Measurements from ENCODE around the gene SGSM1. TPM values are rescaled to one million over a fixed set of nuclear protein-coding genes. Genes with fewer than 3 reads are reported as not detected.

SGSM1 gene
- total and polyA plus RNA-seq, 2 of the 4 experiments (the other 2 are of a cell fraction), result not detected

- no peak overlapping the region for H2BK20ac ChIP-seq (ENCODE audit: low read depth, low read length)
- intact Hi-C loops (cut with micrococcal nuclease), result no loop called here
- H2AK9ac ChIP-seq (replicated peaks; ENCODE audit: low read depth, low read length, poor library complexity), result no peak overlapping the region
- no peak overlapping the region for H3K9ac ChIP-seq (ENCODE audit: low read depth, low read length)
- H3K4ac ChIP-seq (ENCODE audit: low read depth, low read length), result no peak overlapping the region
- H3K4me2 ChIP-seq (ENCODE audit: low read depth, low read length), result no peak overlapping the region
- H3K9me3 ChIP-seq (ENCODE audit: control insufficient read depth, insufficient read depth, low read length), result no peaks in the 10 kb centered on the region
- no peak overlapping the region for H3K23ac ChIP-seq (ENCODE audit: low read depth, low read length)
- TF ChIP-seq BHLHE40 (IDR thresholded peaks at IDR 0.05; ENCODE audit: low read depth, low read length) (no peak), CTCF (conservative IDR thresholded peaks at IDR 0.05; ENCODE audit: low read depth, low read length) (no peak), NFE2L2 (IDR thresholded peaks at IDR 0.05; ENCODE audit: low read depth, low read length) (no peak), ELK1 (IDR thresholded peaks at IDR 0.05; ENCODE audit: borderline replicate concordance, low read depth, low read length) (no peak), FOS (IDR thresholded peaks at IDR 0.05; ENCODE audit: low read depth, low read length) (no peak), MXI1 (IDR thresholded peaks at IDR 0.05; ENCODE audit: borderline replicate concordance, low read depth, low read length) (no peak), USF2 (IDR thresholded peaks at IDR 0.05; ENCODE audit: low read depth, low read length) (no peak), RFX5 (IDR thresholded peaks at IDR 0.05; ENCODE audit: low read depth, low read length) (no peak), CHD1 (IDR thresholded peaks at IDR 0.05; ENCODE audit: low read depth, low read length) (no peak), MAZ (IDR thresholded peaks at IDR 0.05; ENCODE audit: borderline replicate concordance, low read depth, low read length) (no peak), CEBPB (IDR thresholded peaks at IDR 0.05; ENCODE audit: low read depth, low read length) (no peak), MAFK (IDR thresholded peaks at IDR 0.05; ENCODE audit: low read depth, low read length) (no peak), RCOR1 (IDR thresholded peaks at IDR 0.05; ENCODE audit: insufficient replicate concordance, low read length) (no peak), SMC3 (IDR thresholded peaks at IDR 0.05; ENCODE audit: low read depth, low read length) (no peak), RAD21 (IDR thresholded peaks at IDR 0.05; ENCODE audit: low read length) (no peak), POLR2A (IDR thresholded peaks at IDR 0.05; ENCODE audit: low read depth, low read length) (no peak)
- H2BK5ac ChIP-seq (ENCODE audit: low read depth, low read length, poor library complexity, severe bottlenecking), result no peak overlapping the region
- H3K27ac ChIP-seq (ENCODE audit: insufficient read depth, low read length), result no peak overlapping the region
- no peak overlapping the region for H2BK120ac ChIP-seq (ENCODE audit: low read depth, low read length)
- H2AFZ ChIP-seq (replicated peaks; ENCODE audit: low read length, poor library complexity), result no peak overlapping the region
- H4K8ac ChIP-seq (ENCODE audit: low read depth in 2 of 2, low read length in 2 of 2), result no peak overlapping the region
- no peak overlapping the region for H2AK5ac ChIP-seq (ENCODE audit: low read depth, low read length)
- H3K36me3 ChIP-seq (ENCODE audit: control insufficient read depth, insufficient read depth, low read length), result no peaks in the 10 kb centered on the region
- DNase-seq (no peak), ATAC-seq (ENCODE audit: low read depth) (no peak)
- in situ Hi-C loops (cut with MboI; ENCODE audit: low sequenced_read_pairs), result no loop called here
- no peak overlapping the region for H2BK15ac ChIP-seq (ENCODE audit: low read depth, low read length)
- H3K9me1 ChIP-seq (ENCODE audit: insufficient read depth, low read length), result no peaks in the 10 kb centered on the region
- no peak overlapping the region for H3K56ac ChIP-seq (ENCODE audit: extremely low read depth, insufficient read depth, low read length)
- H4K20me1 ChIP-seq (ENCODE audit: insufficient read depth, low read length), result no peaks in the 10 kb centered on the region
- H3K18ac ChIP-seq (ENCODE audit: low read depth, low read length), result no peak overlapping the region
- no peak overlapping the region for H3K4me3 ChIP-seq (ENCODE audit: insufficient read depth, low read depth, low read length)
- H4K91ac ChIP-seq (ENCODE audit: insufficient read depth, low read depth, low read length), result no peak overlapping the region
- ChIA-PET CTCF (no interaction called here), POLR2A (ENCODE audit: unreplicated experiment) (no interaction called here)
- WGBS, 2 experiments (ENCODE audit: extremely low coverage in 2 of 2, insufficient read length in 1 of 2), result 100% methylated on average over 2 of the region's 11 CpGs; no CpG with 5 or more reads in 1 of the 2 experiments
- H4K5ac ChIP-seq (ENCODE audit: low read depth, low read length), result no peak overlapping the region
- H3K27me3 ChIP-seq (ENCODE audit: control insufficient read depth, insufficient read depth, low read length), result no peaks in the 10 kb centered on the region
- no peaks in the 10 kb centered on the region for H3K4me1 ChIP-seq (ENCODE audit: control insufficient read depth, insufficient read depth, low read length)
- no TSS peak for BruUV-seq (replicated peaks)
- dilution Hi-C loops (cut with HindIII; ENCODE audit: low sequenced_read_pairs, unreplicated experiment), result no loop called here
- H3K14ac ChIP-seq (replicated peaks; ENCODE audit: low read depth, low read length), result no peak overlapping the region
- H3K79me1 ChIP-seq (ENCODE audit: low read depth in 1 of 2, low read length in 2 of 2), result no peaks in the 10 kb centered on the region
Measured at GRCh38 chr22:24962835-24963234, 156.8 kb downstream of the SGSM1 start.

Measured in IMR-90 (cell line).